H1 (cell line): ENCODE measurements around the gene USP17L20. TPM values are rescaled to one million over a fixed set of nuclear protein-coding genes. Genes with fewer than 3 reads are reported as not detected.
"Not testable (repeated sequence)": the region's sequence is repeated elsewhere in the genome, so short reads cannot be mapped to it uniquely, and the experiment has no call there.

Experiments used
- CTCF ChIA-PET: fragments of 300-600 bp; sonication (Branson Sonifier 250); formaldehyde crosslinking; loops from one replicate; lab custom pipeline; 2021; ENCODE audit not compliant: partially characterized antibody; lab: Charles Lee
- POLR2A ChIA-PET: fragments of 300-600 bp; sonication (Branson Sonifier 250); formaldehyde crosslinking; loops from one replicate; lab custom pipeline; 2021; ENCODE audit warnings: inconsistent platforms; ENCODE audit not compliant: partially characterized antibody; lab: Charles Lee
- DNase-seq, 2 experiments: peaks; one replicate each; pipeline versions ENCODE4 v3.0.0 to v3.0.0-alpha.2; 2010 to 2022; ENCODE audit warnings: low spot score in 2 of 2, low read depth in 1 of 2, mixed read lengths in 1 of 2
- FAIRE-seq: peaks from 2 replicates; lab custom pipeline; 2011; peaks lifted over from hg19 to GRCh38; lab: Jason Lieb, UNC
- H2AFZ ChIP-seq: 2 replicates; pipeline ENCODE4 v1.8.1; 2012; ENCODE audit warnings: low read length, inconsistent platforms
- H2AK5ac ChIP-seq: 2 replicates; pipeline ENCODE4 v1.6.1; 2013; ENCODE audit warnings: low read depth, low read length
- H2BK120ac ChIP-seq: replicated peaks from 2 replicates; pipeline ENCODE3; 2013; ENCODE audit warnings: low read depth, low read length, inconsistent platforms
- H2BK12ac ChIP-seq: 2 replicates; pipeline ENCODE4 v1.6.1; 2013; ENCODE audit warnings: low read depth, low read length
- H2BK15ac ChIP-seq: 2 replicates; pipeline ENCODE4 v1.6.1; 2013; ENCODE audit warnings: low read length
- H2BK20ac ChIP-seq: 2 replicates; pipeline ENCODE4 v1.6.1; 2013; ENCODE audit warnings: low read length
- H2BK5ac ChIP-seq: 2 replicates; pipeline ENCODE4 v1.6.1; 2013; ENCODE audit warnings: low read depth, low read length
- H3K14ac ChIP-seq: 2 replicates; pipeline ENCODE4 v1.6.1; 2013; ENCODE audit warnings: inconsistent platforms; ENCODE audit not compliant: insufficient read length
- H3K18ac ChIP-seq: 2 replicates; pipeline ENCODE4 v1.6.1; 2013; ENCODE audit warnings: low read length; ENCODE audit errors: extremely low read depth
- H3K23ac ChIP-seq: 2 replicates; pipeline ENCODE4 v1.6.1; 2013; ENCODE audit warnings: inconsistent platforms; ENCODE audit not compliant: insufficient read length
- H3K23me2 ChIP-seq: 2 replicates; pipeline ENCODE4 v1.6.1; 2013; ENCODE audit warnings: low read depth, low read length
- H3K27ac ChIP-seq: 2 replicates; pipeline ENCODE4 v1.6.1; 2011; ENCODE audit warnings: low read depth, low read length, inconsistent platforms
- H3K27me3 ChIP-seq, 4 experiments: replicated peaks in 1 of 4; 1 replicate in 1 of 4; 2 replicates in 3 of 4; pipeline versions ENCODE4 v1.6.1 to v1.8.1; 2011 to 2013; ENCODE audit warnings: low read length in 3 of 4, mild to moderate bottlenecking in 3 of 4, inconsistent platforms in 2 of 4, mixed read lengths in 2 of 4, moderate library complexity in 1 of 4; ENCODE audit not compliant: control insufficient read depth in 3 of 4, insufficient read depth in 3 of 4; ENCODE audit errors: extremely low read depth in 1 of 4
- H3K36me3 ChIP-seq, 4 experiments: 2 replicates each; pipeline versions ENCODE4 v1.6.1 to v1.8.1; 2011 to 2013; ENCODE audit warnings: mild to moderate bottlenecking in 4 of 4, low read length in 3 of 4, moderate library complexity in 2 of 4, control low read depth in 1 of 4, inconsistent platforms in 1 of 4; ENCODE audit not compliant: insufficient read depth in 4 of 4, control insufficient read depth in 2 of 4
- H3K4ac ChIP-seq: replicated peaks from 2 replicates; pipeline ENCODE3; 2013; ENCODE audit warnings: low read length, low read depth, mixed read lengths, inconsistent platforms; ENCODE audit not compliant: insufficient read length
- H3K4me1 ChIP-seq, 4 experiments: replicated peaks in 1 of 4; 1 replicate in 1 of 4; 2 replicates in 3 of 4; pipeline versions ENCODE4 v1.6.1 to v1.8.1; 2011 to 2013; ENCODE audit warnings: low read length in 3 of 4, inconsistent platforms in 2 of 4, mixed read lengths in 1 of 4; ENCODE audit not compliant: insufficient read depth in 4 of 4, control insufficient read depth in 3 of 4
- H3K4me2 ChIP-seq, 2 experiments: 2 replicates each; pipeline versions ENCODE4 v1.6.1 to v1.8.1; 2011 to 2013; ENCODE audit warnings: low read depth in 2 of 2, low read length in 2 of 2, control low read depth in 1 of 2, inconsistent platforms in 1 of 2, mild to moderate bottlenecking in 1 of 2; ENCODE audit not compliant: insufficient read depth in 1 of 2
- H3K4me3 ChIP-seq, 4 experiments: fragments of 200-600, 300-600 bp in 1 of 4; sonication (generic), shearing (Covaris generic), sonication (Bioruptor Twin) in 1 of 4; 2 replicates each; pipeline versions ENCODE4 v1.5.1 to v1.8.1; 2011 to 2016; ENCODE audit warnings: low read length in 4 of 4, low read depth in 3 of 4, control low read depth in 2 of 4, inconsistent platforms in 2 of 4, mild to moderate bottlenecking in 2 of 4, mixed read lengths in 1 of 4, moderate library complexity in 1 of 4; ENCODE audit not compliant: insufficient read depth in 2 of 4; ENCODE audit errors: extremely low read depth in 1 of 4
- H3K56ac ChIP-seq: replicated peaks from 2 replicates; pipeline ENCODE3; 2013; ENCODE audit warnings: low read depth, mild to moderate bottlenecking, mixed read lengths, low read length, inconsistent platforms; ENCODE audit not compliant: insufficient read length
- H3K79me1 ChIP-seq: 2 replicates; pipeline ENCODE4 v1.6.1; 2013; ENCODE audit warnings: low read depth, low read length, control low read depth
- H3K79me2 ChIP-seq, 2 experiments: 2 replicates each; pipeline versions ENCODE4 v1.6.1 to v1.8.1; 2012 to 2013; ENCODE audit warnings: low read length in 2 of 2, mild to moderate bottlenecking in 2 of 2, inconsistent platforms in 1 of 2; ENCODE audit not compliant: insufficient read depth in 2 of 2, control insufficient read depth in 1 of 2
- H3K9ac ChIP-seq, 4 experiments: replicated peaks in 1 of 4; 1 replicate in 1 of 4; 2 replicates in 3 of 4; pipeline versions ENCODE4 v1.6.1 to v1.8.1; 2011 to 2013; ENCODE audit warnings: low read depth in 3 of 4, low read length in 3 of 4, control low read depth in 2 of 4, mild to moderate bottlenecking in 2 of 4, moderate library complexity in 2 of 4, inconsistent platforms in 1 of 4; ENCODE audit errors: extremely low read depth in 1 of 4
- H3K9me3 ChIP-seq, 2 experiments: 2 replicates each; pipeline versions ENCODE4 v1.6.1 to v1.8.1; 2012 to 2013; ENCODE audit warnings: mild to moderate bottlenecking in 2 of 2, moderate library complexity in 2 of 2, control low read depth in 1 of 2, inconsistent platforms in 1 of 2, low read depth in 1 of 2, low read length in 1 of 2, mixed read lengths in 1 of 2; ENCODE audit not compliant: insufficient read depth in 2 of 2
- H4K20me1 ChIP-seq, 2 experiments: replicated peaks in 1 of 2; 2 replicates each; pipeline versions ENCODE3 to v1.8.1; 2011 to 2013; ENCODE audit warnings: inconsistent platforms in 2 of 2, low read length in 2 of 2, mild to moderate bottlenecking in 1 of 2; ENCODE audit not compliant: insufficient read depth in 2 of 2, control insufficient read depth in 1 of 2
- H4K5ac ChIP-seq: 2 replicates; pipeline ENCODE4 v1.6.1; 2013; ENCODE audit warnings: low read length, low read depth, mixed read lengths, inconsistent platforms; ENCODE audit not compliant: insufficient read length
- H4K8ac ChIP-seq: 2 replicates; pipeline ENCODE4 v1.8.0; 2013; ENCODE audit warnings: mild to moderate bottlenecking, moderate library complexity, low read length, inconsistent platforms; ENCODE audit not compliant: insufficient read depth; ENCODE audit errors: extremely low read depth
- H4K91ac ChIP-seq: replicated peaks from 2 replicates; pipeline ENCODE3; 2013; ENCODE audit warnings: low read length, mixed read lengths, inconsistent platforms; ENCODE audit not compliant: insufficient read length
- WGBS, 2 experiments: shearing (Covaris generic) in 1 of 2; methylation state at CpG; one replicate each; pipeline versions ENCODE4 v1.1.6 to v1.1.7; 2013 to 2015; ENCODE audit warnings: low lambda C conversion rate in 2 of 2, mixed read lengths in 2 of 2, inconsistent platforms in 1 of 2, low coverage in 1 of 2, missing lambda C conversion rate in 1 of 2; ENCODE audit not compliant: insufficient replicate concordance in 2 of 2, insufficient coverage in 1 of 2, insufficient read length in 1 of 2; ENCODE audit errors: extremely low coverage in 1 of 2, missing lambda C conversion rate in 1 of 2; 5-methylcytosine and 5-hydroxymethylcytosine counted together
- polyA plus RNA-seq, 7 experiments: library from polyadenylated mRNA; depleted of rRNA in 3 of 7; stranded (reverse) in 5 of 7; unstranded in 2 of 7; fragments of >200 nt in 5 of 7; fragments of 200-250 nt in 2 of 7; gene quantifications; 1 replicate in 5 of 7; 2 replicates in 1 of 7; 4 replicates in 1 of 7; pipeline versions ENCODE4 v1.2.1 to v1.2.3, GENCODE V29; 2011 to 2013; ENCODE audit warnings: missing spikeins in 2 of 7, mixed read lengths in 2 of 7
- total RNA-seq: library from RNA; stranded (reverse); fragmentation: NEBNext Ultra II Directional; extraction: Animal tissue kit (Norgen Biotek cat#: 25700); gene quantifications from 2 replicates; pipeline ENCODE4 v1.2.1, GENCODE V29; 2021

USP17L20 gene
- total and polyA plus RNA-seq, 2 of the 8 experiments (the other 6 are each of a cell fraction or from before 2014, with no cell fraction given): not detected

- H4K8ac ChIP-seq, H2BK12ac ChIP-seq, H4K5ac ChIP-seq, H2BK5ac ChIP-seq, CTCF ChIA-PET, H3K23me2 ChIP-seq, H2BK120ac ChIP-seq, H2BK15ac ChIP-seq, H3K27ac ChIP-seq, H3K36me3 ChIP-seq, H3K56ac ChIP-seq, H2AK5ac ChIP-seq, H3K14ac ChIP-seq, H3K4me3 ChIP-seq, H3K79me2 ChIP-seq, H3K4me2 ChIP-seq, H3K4ac ChIP-seq, H3K9me3 ChIP-seq, H2BK20ac ChIP-seq, POLR2A ChIA-PET, H2AFZ ChIP-seq, H4K20me1 ChIP-seq, DNase-seq, H3K9ac ChIP-seq, FAIRE-seq, H3K4me1 ChIP-seq, H3K18ac ChIP-seq, H4K91ac ChIP-seq, H3K23ac ChIP-seq, H3K27me3 ChIP-seq, H3K79me1 ChIP-seq: not testable (repeated sequence)
- WGBS, 2 experiments: 87% methylated on average over 8 of the region's 10 CpGs; no CpG with 5 or more reads in 1 of the 2 experiments
Measured at GRCh38 chr4:9271719-9272118, 13.8 kb downstream of the USP17L20 start.

Other genes with a start within 250 kb of the USP17L20 start
- gene FAM90A26, start 87.7 kb upstream of the USP17L20 start, total RNA-seq: not detected in 2 replicates
- 0.05 TPM in 1 of 2 replicates, not detected in the other for gene FAM90A26, start 87.7 kb upstream of the USP17L20 start, polyA plus RNA-seq (2011; rRNA removed)
- gene USP17L10, start 47.5 kb upstream of the USP17L20 start, total RNA-seq: not detected in 2 replicates
- gene USP17L10, start 47.5 kb upstream of the USP17L20 start, polyA plus RNA-seq (2011; rRNA removed): not detected in 2 replicates
- gene USP17L11, start 42.7 kb upstream of the USP17L20 start, total RNA-seq: not detected in 2 replicates
- not detected in 2 replicates for gene USP17L11, start 42.7 kb upstream of the USP17L20 start, polyA plus RNA-seq (2011; rRNA removed)
- gene USP17L12, start 38.0 kb upstream of the USP17L20 start, total RNA-seq: not detected in 2 replicates
- gene USP17L12, start 38.0 kb upstream of the USP17L20 start, polyA plus RNA-seq (2011; rRNA removed): not detected in 2 replicates
- not detected in 2 replicates for gene USP17L13, start 33.2 kb upstream of the USP17L20 start, total RNA-seq
- not detected in 2 replicates for gene USP17L13, start 33.2 kb upstream of the USP17L20 start, polyA plus RNA-seq (2011; rRNA removed)
- gene USP17L15, start 23.7 kb upstream of the USP17L20 start, total RNA-seq: not detected in 2 replicates
- gene USP17L15, start 23.7 kb upstream of the USP17L20 start, polyA plus RNA-seq (2011; rRNA removed): not detected in 2 replicates
- gene USP17L17, start 14.2 kb upstream of the USP17L20 start, total RNA-seq: not detected in 2 replicates
- gene USP17L17, start 14.2 kb upstream of the USP17L20 start, polyA plus RNA-seq (2011; rRNA removed): not detected in 2 replicates
- not detected in 2 replicates for gene USP17L18, start 9.5 kb upstream of the USP17L20 start, total RNA-seq
- gene USP17L18, start 9.5 kb upstream of the USP17L20 start, polyA plus RNA-seq (2011; rRNA removed): not detected in 2 replicates
- not detected in 2 replicates for gene USP17L19, start 4.7 kb upstream of the USP17L20 start, total RNA-seq
- not detected in 2 replicates for gene USP17L19, start 4.7 kb upstream of the USP17L20 start, polyA plus RNA-seq (2011; rRNA removed)
- not detected in 2 replicates for gene USP17L21, start 4.7 kb downstream of the USP17L20 start, total RNA-seq
- not detected in 2 replicates for gene USP17L21, start 4.7 kb downstream of the USP17L20 start, polyA plus RNA-seq (2011; rRNA removed)
- not detected in 2 replicates for gene USP17L22, start 9.5 kb downstream of the USP17L20 start, total RNA-seq
- gene USP17L22, start 9.5 kb downstream of the USP17L20 start, polyA plus RNA-seq (2011; rRNA removed): not detected in 2 replicates
- gene USP17L24, start 67.0 kb downstream of the USP17L20 start, total RNA-seq: not detected in 2 replicates
- not detected in 2 replicates for gene USP17L24, start 67.0 kb downstream of the USP17L20 start, polyA plus RNA-seq (2011; rRNA removed)
- not detected in 2 replicates for gene USP17L25, start 71.8 kb downstream of the USP17L20 start, total RNA-seq
- not detected in 2 replicates for gene USP17L25, start 71.8 kb downstream of the USP17L20 start, polyA plus RNA-seq (2011; rRNA removed)
- not detected in 2 replicates for gene USP17L26, start 76.5 kb downstream of the USP17L20 start, total RNA-seq
- gene USP17L26, start 76.5 kb downstream of the USP17L20 start, polyA plus RNA-seq (2011; rRNA removed): not detected in 2 replicates
- gene USP17L5, start 81.3 kb downstream of the USP17L20 start, total RNA-seq: not detected in 2 replicates
- not detected in 2 replicates for gene USP17L5, start 81.3 kb downstream of the USP17L20 start, polyA plus RNA-seq (2011; rRNA removed)
- not detected in 2 replicates for gene USP17L27, start 86.0 kb downstream of the USP17L20 start, total RNA-seq
- gene USP17L27, start 86.0 kb downstream of the USP17L20 start, polyA plus RNA-seq (2011; rRNA removed): not detected in 2 replicates
- gene USP17L28, start 90.8 kb downstream of the USP17L20 start, total RNA-seq: not detected in 2 replicates
- not detected in 2 replicates for gene USP17L28, start 90.8 kb downstream of the USP17L20 start, polyA plus RNA-seq (2011; rRNA removed)
- gene USP17L29, start 95.5 kb downstream of the USP17L20 start, total RNA-seq: not detected in 2 replicates
- gene USP17L29, start 95.5 kb downstream of the USP17L20 start, polyA plus RNA-seq (2011; rRNA removed): not detected in 2 replicates
- not detected in 2 replicates for gene USP17L30, start 105.0 kb downstream of the USP17L20 start, total RNA-seq
- not detected in 2 replicates for gene USP17L30, start 105.0 kb downstream of the USP17L20 start, polyA plus RNA-seq (2011; rRNA removed)
- gene DEFB131A, start 186.3 kb downstream of the USP17L20 start, total RNA-seq: not detected in 2 replicates
- not detected in 2 replicates for gene DEFB131A, start 186.3 kb downstream of the USP17L20 start, polyA plus RNA-seq (2011; rRNA removed)